GM21619 (cell line): ENCODE measurements around the gene STAG1.
"Not testable (repeated sequence)": the region's sequence is repeated elsewhere in the genome, so short reads cannot be mapped to it uniquely, and the experiment has no call there.

Experiments used
- ATAC-seq: cut with Tn5 transposase; IDR thresholded peaks from one replicate; pipeline ENCODE4 v1.9.1; 2021; ENCODE audit not compliant: unreplicated experiment

The STAG1 gene

GRCh38 chr3:136651581-136651980, 100.6 kb downstream of the STAG1 start:
- no peak for ATAC-seq

GRCh38 chr3:136650461-136650860, 101.7 kb downstream of the STAG1 start:
- ATAC-seq: no peak

- peak; percentile 76 for ATAC-seq
These were observed 106.3 kb downstream of the STAG1 start for GRCh38 chr3:136645915-136646314.

GRCh38 chr3:136644212-136644611, 108.0 kb downstream of the STAG1 start:
- no peak for ATAC-seq

GRCh38 chr3:136643380-136643779, 108.8 kb downstream of the STAG1 start:
- not testable (repeated sequence) for ATAC-seq

GRCh38 chr3:136642711-136643110, 109.5 kb downstream of the STAG1 start:
- ATAC-seq: no peak

DNA sequence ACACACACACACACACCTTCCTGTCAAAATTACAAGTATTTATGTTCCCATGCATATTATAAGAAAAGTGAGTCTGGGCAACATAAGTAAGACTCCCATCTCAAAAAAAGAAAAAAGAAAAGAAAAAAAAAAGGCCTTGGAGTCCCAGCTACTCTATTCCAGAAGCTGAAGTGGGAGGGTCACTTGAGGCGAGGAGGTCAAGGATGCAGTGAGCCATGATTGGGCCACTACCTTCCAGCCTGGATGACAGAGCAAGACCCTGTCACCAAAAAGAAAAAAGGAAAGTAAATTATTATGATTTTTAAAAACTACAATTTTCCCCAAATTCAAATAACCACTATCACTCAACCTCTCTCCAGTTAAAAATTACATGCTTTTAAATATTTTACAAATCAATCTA, 113.1 kb downstream of the STAG1 start:
- ATAC-seq: no peak

- ATAC-seq: no peak
These were observed 115.0 kb downstream of the STAG1 start for GRCh38 chr3:136637176-136637575.

GRCh38 chr3:136634821-136635220, 117.4 kb downstream of the STAG1 start:
- no peak for ATAC-seq

- no peak for ATAC-seq
These were observed 119.5 kb downstream of the STAG1 start for GRCh38 chr3:136632625-136633081.

GRCh38 chr3:136631424-136631823, 120.8 kb downstream of the STAG1 start:
- no peak for ATAC-seq

- no peak for ATAC-seq
These were observed 121.3 kb downstream of the STAG1 start for GRCh38 chr3:136630915-136631314.

- no peak for ATAC-seq
These were observed 125.7 kb downstream of the STAG1 start for GRCh38 chr3:136626493-136626892.

GRCh38 chr3:136624894-136625815, 127.0 kb downstream of the STAG1 start:
- no peak for ATAC-seq

- no peak for ATAC-seq
These were observed 127.8 kb downstream of the STAG1 start for GRCh38 chr3:136624371-136624770.

DNA sequence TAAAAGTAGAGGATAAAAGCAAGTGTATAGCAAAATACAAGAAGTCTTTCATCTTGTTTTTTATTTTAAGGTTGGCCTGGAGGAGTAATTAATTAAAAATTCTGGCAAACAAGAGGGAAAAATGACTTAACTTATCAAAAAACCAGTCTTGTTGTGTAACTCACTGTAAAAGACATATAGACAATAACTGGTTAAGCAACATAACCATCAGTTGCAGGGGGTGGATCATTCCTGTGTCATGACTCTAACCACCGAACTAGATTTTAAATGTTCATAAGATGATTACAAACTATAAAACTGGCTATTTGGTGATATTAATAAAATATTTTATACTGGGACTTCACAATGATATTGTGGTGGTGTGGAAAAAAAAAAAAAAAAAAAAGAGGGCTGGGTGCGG, 130.6 kb downstream of the STAG1 start:
- ATAC-seq: no peak

GRCh38 chr3:136620436-136620835, 131.7 kb downstream of the STAG1 start:
- ATAC-seq: no peak

DNA sequence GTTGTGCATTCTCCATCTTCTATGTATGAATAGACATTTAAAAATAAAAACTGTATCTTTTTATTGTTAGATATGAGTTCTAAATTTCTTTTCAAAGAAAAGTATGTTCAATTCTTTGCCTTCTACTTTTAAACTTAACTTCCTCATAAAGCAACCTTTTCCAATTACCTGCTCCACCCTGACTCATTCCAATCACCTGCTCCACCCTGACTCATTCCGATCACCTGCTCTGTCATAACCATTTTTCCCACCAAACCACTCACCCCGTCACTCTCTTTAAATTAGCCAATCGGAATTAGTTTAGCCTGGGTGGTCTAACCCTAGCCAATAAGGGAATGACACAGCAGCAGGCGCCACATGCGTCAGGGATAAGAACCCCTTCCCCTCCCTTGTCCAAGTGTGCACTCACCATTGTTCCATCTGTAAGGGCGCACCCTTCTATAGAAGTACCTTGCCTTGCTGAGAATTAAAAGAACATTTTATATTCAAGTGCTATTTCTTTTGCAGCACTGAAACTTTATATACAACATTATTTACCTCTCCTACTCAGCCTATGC, 134.1 kb downstream of the STAG1 start:
- not testable (repeated sequence) for ATAC-seq

DNA sequence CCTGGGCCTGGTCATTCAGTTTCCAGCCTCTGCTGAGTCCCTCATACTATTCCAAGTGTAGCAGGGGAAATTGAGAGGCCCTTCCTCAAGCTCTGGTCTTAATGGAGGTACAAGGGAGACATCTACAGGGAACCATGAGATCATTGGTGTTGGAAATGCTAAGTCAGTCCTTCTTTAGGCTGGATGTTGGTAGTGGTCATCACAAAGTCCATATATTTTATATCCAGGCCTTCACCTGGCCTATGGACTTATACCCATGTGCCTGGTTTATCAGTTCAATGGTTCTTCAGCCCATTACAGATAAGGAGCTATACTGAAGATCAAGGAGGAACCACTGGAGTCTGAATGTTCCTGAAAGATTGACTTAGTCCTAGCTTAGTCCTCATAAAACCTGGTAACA, 135.0 kb downstream of the STAG1 start:
- no peak for ATAC-seq

DNA sequence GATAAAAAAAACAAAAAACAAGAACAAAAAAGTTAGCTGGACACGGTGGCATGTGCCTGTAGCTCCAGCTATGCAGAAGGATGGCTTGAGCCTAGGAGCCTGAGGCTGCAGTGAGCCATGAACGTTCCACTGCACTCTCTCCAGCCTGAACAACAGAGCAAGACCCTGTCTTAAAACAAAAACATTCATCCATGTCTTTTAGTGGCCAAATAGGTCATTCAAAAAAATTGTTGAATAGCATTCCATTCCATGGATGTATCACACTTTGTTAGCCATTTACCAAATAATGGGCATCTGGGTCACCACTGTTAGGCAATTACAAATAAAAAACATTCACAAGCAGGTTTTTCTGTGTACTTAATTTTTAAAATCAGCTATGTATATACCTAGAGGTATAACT, 139.7 kb downstream of the STAG1 start:
- no peak for ATAC-seq

GRCh38 chr3:136606990-136607389, 145.2 kb downstream of the STAG1 start:
- ATAC-seq: no peak

- not testable (repeated sequence) for ATAC-seq
These were observed 146.0 kb downstream of the STAG1 start for GRCh38 chr3:136606216-136606615.
